GM19035 (cell line): Measurements from ENCODE around the gene ANO4.
"Not testable (repeated sequence)": the region's sequence is repeated elsewhere in the genome, so short reads cannot be mapped to it uniquely, and the experiment has no call there.

Experiments
- ATAC-seq: cut with Tn5 transposase; IDR thresholded peaks from one replicate; pipeline ENCODE4 v1.9.1; 2021; ENCODE audit not compliant: unreplicated experiment

The ANO4 gene

GRCh38 chr12:100987552-100988521 lies 193.3 kb downstream of the ANO4 start:
- ATAC-seq = peak; percentile 93

GRCh38 chr12:100989509-100989908 lies 194.9 kb downstream of the ANO4 start:
- ATAC-seq = not testable (repeated sequence)

GRCh38 chr12:100991102-100991501 lies 196.5 kb downstream of the ANO4 start:
- ATAC-seq = no peak

- ATAC-seq = no peak
Measured at GRCh38 chr12:100992194-100992593, 197.6 kb downstream of the ANO4 start.

GRCh38 chr12:100993916-100994450 lies 199.4 kb downstream of the ANO4 start:
- ATAC-seq = no peak

- no peak for ATAC-seq
Measured at GRCh38 chr12:100995201-100995600, 200.6 kb downstream of the ANO4 start.

GRCh38 chr12:100995771-100996170 lies 201.2 kb downstream of the ANO4 start:
- ATAC-seq = peak; percentile 78

GRCh38 chr12:101001669-101002068 lies 207.1 kb downstream of the ANO4 start:
- ATAC-seq = peak; percentile 70

GRCh38 chr12:101002696-101003419 lies 208.3 kb downstream of the ANO4 start:
- ATAC-seq = no peak

- no peak for ATAC-seq
Measured at GRCh38 chr12:101004898-101005297, 210.3 kb downstream of the ANO4 start.

GRCh38 chr12:101009274-101009673 lies 214.7 kb downstream of the ANO4 start:
- no peak for ATAC-seq

- no peak for ATAC-seq
Measured at GRCh38 chr12:101010896-101011295, 216.3 kb downstream of the ANO4 start.

- no peak for ATAC-seq
Measured at GRCh38 chr12:101013993-101014392, 219.4 kb downstream of the ANO4 start.

- ATAC-seq = no peak
Measured at GRCh38 chr12:101015044-101015443, 220.5 kb downstream of the ANO4 start.

- no peak for ATAC-seq
Measured at GRCh38 chr12:101018540-101018939, 224.0 kb downstream of the ANO4 start.

GRCh38 chr12:101019201-101019600 lies 224.6 kb downstream of the ANO4 start:
- ATAC-seq = no peak

GRCh38 chr12:101019667-101020066 lies 225.1 kb downstream of the ANO4 start:
- ATAC-seq = no peak

- ATAC-seq = no peak
Measured at GRCh38 chr12:101021442-101021841, 226.9 kb downstream of the ANO4 start.

GRCh38 chr12:101021911-101022388 lies 227.4 kb downstream of the ANO4 start:
- no peak for ATAC-seq

GRCh38 chr12:101027200-101027599 lies 232.6 kb downstream of the ANO4 start:
- no peak for ATAC-seq

- ATAC-seq = no peak
Measured at GRCh38 chr12:101027816-101028215, 233.2 kb downstream of the ANO4 start.
